H1 (cell line): Measurements from ENCODE around the gene FAIM2. TPM values are rescaled to one million over a fixed set of nuclear protein-coding genes. Genes with fewer than 3 reads are reported as not detected.

Source experiments
- polyA plus RNA-seq, 7 experiments: library from polyadenylated mRNA; depleted of rRNA in 3 of 7; stranded (reverse) in 5 of 7; unstranded in 2 of 7; fragments of >200 nt in 5 of 7; fragments of 200-250 nt in 2 of 7; gene quantifications; 1 replicate in 5 of 7; 2 replicates in 1 of 7; 4 replicates in 1 of 7; pipeline versions ENCODE4 v1.2.1 to v1.2.3, GENCODE V29; 2011 to 2013; ENCODE audit warnings: missing spikeins in 2 of 7, mixed read lengths in 2 of 7
- total RNA-seq: library from RNA; stranded (reverse); fragmentation: NEBNext Ultra II Directional; extraction: Animal tissue kit (Norgen Biotek cat#: 25700); gene quantifications from 2 replicates; pipeline ENCODE4 v1.2.1, GENCODE V29; 2021
- TF ChIP-seq, protein P1 (sequence below), 3 experiments: IDR thresholded peaks; 1 replicate in 2 of 3; 2 replicates in 1 of 3; pipeline versions ENCODE4 v1.5.1 to v1.6.1; 2011; ENCODE audit warnings: low read length in 3 of 3, mild to moderate bottlenecking in 3 of 3, inconsistent platforms in 2 of 3, low read depth in 1 of 3, moderate library complexity in 1 of 3; ENCODE audit not compliant: insufficient read depth in 1 of 3; ENCODE audit errors: control extremely low read depth in 1 of 3

Gene FAIM2
- total and polyA plus RNA-seq, 2 of the 8 experiments (the other 6 are each of a cell fraction or from before 2014, with no cell fraction given), result 0.89 to 1.3 TPM

DNA sequence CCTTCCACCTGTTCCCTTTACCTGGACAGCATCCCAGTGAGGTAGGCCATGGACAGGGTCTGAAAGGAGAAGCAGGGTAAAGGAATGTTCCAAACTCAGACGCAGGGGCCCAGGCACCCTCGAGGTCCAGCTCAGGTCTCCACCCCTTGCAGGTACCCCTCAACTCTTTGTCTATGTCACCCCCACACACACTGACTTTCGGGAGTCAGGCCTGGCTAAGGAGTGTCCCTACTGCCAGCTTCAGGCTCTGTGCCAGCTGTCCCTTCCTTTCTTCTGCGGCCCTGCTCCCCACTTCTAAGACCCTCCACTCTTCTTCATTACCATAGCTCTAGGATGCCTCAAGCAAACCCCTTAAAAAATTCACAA is 13.6 kb downstream of the FAIM2 start (continued):
- TF ChIP-seq, protein P1, sequence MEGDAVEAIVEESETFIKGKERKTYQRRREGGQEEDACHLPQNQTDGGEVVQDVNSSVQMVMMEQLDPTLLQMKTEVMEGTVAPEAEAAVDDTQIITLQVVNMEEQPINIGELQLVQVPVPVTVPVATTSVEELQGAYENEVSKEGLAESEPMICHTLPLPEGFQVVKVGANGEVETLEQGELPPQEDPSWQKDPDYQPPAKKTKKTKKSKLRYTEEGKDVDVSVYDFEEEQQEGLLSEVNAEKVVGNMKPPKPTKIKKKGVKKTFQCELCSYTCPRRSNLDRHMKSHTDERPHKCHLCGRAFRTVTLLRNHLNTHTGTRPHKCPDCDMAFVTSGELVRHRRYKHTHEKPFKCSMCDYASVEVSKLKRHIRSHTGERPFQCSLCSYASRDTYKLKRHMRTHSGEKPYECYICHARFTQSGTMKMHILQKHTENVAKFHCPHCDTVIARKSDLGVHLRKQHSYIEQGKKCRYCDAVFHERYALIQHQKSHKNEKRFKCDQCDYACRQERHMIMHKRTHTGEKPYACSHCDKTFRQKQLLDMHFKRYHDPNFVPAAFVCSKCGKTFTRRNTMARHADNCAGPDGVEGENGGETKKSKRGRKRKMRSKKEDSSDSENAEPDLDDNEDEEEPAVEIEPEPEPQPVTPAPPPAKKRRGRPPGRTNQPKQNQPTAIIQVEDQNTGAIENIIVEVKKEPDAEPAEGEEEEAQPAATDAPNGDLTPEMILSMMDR (IDR thresholded peaks at IDR 0.05; ENCODE audit: control extremely low read depth in 1 of 3, insufficient read depth in 1 of 3, low read depth in 1 of 3, low read length in 3 of 3), result no peak
- TF ChIP-seq, all 59 proteins: peak for 0
